HL-60/S4 treated with retinoic acid at 250 ng/mL for 4 days and 3 days (cell line): ENCODE measurements around the gene SLC38A9.
"Not testable (repeated sequence)": the region's sequence is repeated elsewhere in the genome, so short reads cannot be mapped to it uniquely, and the experiment has no call there.

Source experiments
- in situ Hi-C: fragments of 300-500 bp; cut with MboI; formaldehyde crosslinking; loops from 2 replicates; pipeline ENCODE4 v1.7.0; 2022; ENCODE audit warnings: low sequenced_read_pairs

The SLC38A9 gene

GRCh38 chr5:55712023-55712859 is at the start of gene SLC38A9:
SLC38A9 (minus strand) TSS chr5:55712324; CDS start chr5:55697958, 14,366 bp downstream.
- in situ Hi-C loops = no loop called here

GRCh38 chr5:55761721-55762120 is 49.6 kb upstream of the SLC38A9 start:
- in situ Hi-C loops = not testable (repeated sequence)

GRCh38 chr5:55758714-55759113 is 46.6 kb upstream of the SLC38A9 start:
- in situ Hi-C loops = no loop called here

- in situ Hi-C loops = no loop called here
Observed at GRCh38 chr5:55758231-55758630, 46.1 kb upstream of the SLC38A9 start.

GRCh38 chr5:55750499-55750898 is 38.4 kb upstream of the SLC38A9 start:
- in situ Hi-C loops = no loop called here

- in situ Hi-C loops = no loop called here
Observed at GRCh38 chr5:55750063-55750462, 37.9 kb upstream of the SLC38A9 start.

- in situ Hi-C loops = no loop called here
Observed at GRCh38 chr5:55749387-55749786, 37.3 kb upstream of the SLC38A9 start.

GRCh38 chr5:55747778-55748318 is 35.7 kb upstream of the SLC38A9 start:
- in situ Hi-C loops = no loop called here

GRCh38 chr5:55742778-55743177 is 30.7 kb upstream of the SLC38A9 start:
- in situ Hi-C loops = no loop called here

GRCh38 chr5:55737793-55738192 is 25.7 kb upstream of the SLC38A9 start, which contains the start of gene DDX4:
DDX4 (plus strand) TSS chr5:55738061; CDS start chr5:55738964, 903 bp downstream.
- in situ Hi-C loops = no loop called here

GRCh38 chr5:55734658-55735057 is 22.5 kb upstream of the SLC38A9 start:
- in situ Hi-C loops = no loop called here

GRCh38 chr5:55732585-55732984 is 20.5 kb upstream of the SLC38A9 start:
- in situ Hi-C loops = no loop called here

- in situ Hi-C loops = no loop called here
Observed at GRCh38 chr5:55731848-55732247, 19.7 kb upstream of the SLC38A9 start.

GRCh38 chr5:55724281-55724680 is 12.2 kb upstream of the SLC38A9 start:
- in situ Hi-C loops = no loop called here

- in situ Hi-C loops = no loop called here
Observed at GRCh38 chr5:55720188-55720703, 8.1 kb upstream of the SLC38A9 start.

GRCh38 chr5:55719026-55719425 is 6.9 kb upstream of the SLC38A9 start:
- in situ Hi-C loops = not testable (repeated sequence)

- in situ Hi-C loops = no loop called here
Observed at GRCh38 chr5:55715519-55716078, 3.5 kb upstream of the SLC38A9 start.

GRCh38 chr5:55714749-55715148 is 2.6 kb upstream of the SLC38A9 start:
- in situ Hi-C loops = no loop called here

- in situ Hi-C loops = no loop called here
Observed at GRCh38 chr5:55714339-55714738, 2.2 kb upstream of the SLC38A9 start.

- in situ Hi-C loops = no loop called here
Observed at GRCh38 chr5:55713871-55714270, 1.7 kb upstream of the SLC38A9 start.

- in situ Hi-C loops = no loop called here
Observed at GRCh38 chr5:55711507-55712022, 559 bp downstream of the SLC38A9 start.

GRCh38 chr5:55708732-55709131 is 3.4 kb downstream of the SLC38A9 start:
- in situ Hi-C loops = no loop called here
